Femur (tissue), 1 donor: ENCODE results near the gene DDX39A.
"Not testable (repeated sequence)": the region's sequence is repeated elsewhere in the genome, so short reads cannot be mapped to it uniquely, and the experiment has no call there.

Source experiments
- DNase-seq: peaks from one replicate; pipeline ENCODE4 v3.0.0-alpha.2; 2017

The DDX39A gene

DNA sequence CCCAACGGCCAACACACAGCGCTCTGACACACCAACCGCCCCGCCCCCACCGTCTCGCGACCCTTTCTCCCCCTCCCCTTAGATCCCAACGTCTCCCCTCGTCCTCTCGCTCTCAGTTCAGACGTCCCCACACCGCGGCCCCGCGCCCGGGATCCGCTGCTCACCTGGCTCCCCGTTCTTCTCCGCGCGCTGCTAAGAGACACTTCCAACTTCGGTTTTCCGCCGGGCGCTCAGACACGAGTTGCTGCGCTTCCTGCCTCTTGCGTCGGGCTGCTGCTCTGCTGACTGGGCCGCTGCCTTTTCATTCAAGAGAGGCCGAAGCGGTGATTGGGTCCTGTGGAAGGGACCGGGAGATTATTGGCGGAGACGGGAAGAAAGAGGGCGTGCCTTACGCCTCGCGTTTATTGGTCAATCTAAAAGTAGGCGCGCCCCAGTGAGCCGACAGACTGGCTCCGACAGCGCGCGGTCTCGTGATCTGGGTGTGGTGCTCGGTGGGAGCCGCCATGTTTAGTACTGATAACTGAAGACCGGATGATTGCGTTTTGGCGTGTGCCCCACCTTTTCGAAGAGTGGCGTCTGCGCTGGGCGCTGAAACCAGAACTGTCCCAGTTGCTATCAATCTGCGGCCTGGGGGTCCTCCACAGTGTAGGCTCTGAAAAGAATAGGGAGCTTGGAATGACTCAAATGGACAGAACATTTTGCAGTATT is at the start of gene DDX39A:
Gene DDX39A, minus strand, starts transcription at position 236 of the 708 bp plus-strand sequence. CDS start 6,121 bp downstream, outside the sequence.
- peak; percentile 99 for DNase-seq

- DNase-seq = no peak
These were observed 48.7 kb upstream of the DDX39A start for GRCh38 chr19:14467816-14468215.

- DNase-seq = no peak
These were observed 48.2 kb upstream of the DDX39A start for GRCh38 chr19:14467391-14467790.

- no peak for DNase-seq
These were observed 44.6 kb upstream of the DDX39A start for GRCh38 chr19:14463747-14464146.

GRCh38 chr19:14462401-14462800 is 43.3 kb upstream of the DDX39A start:
- DNase-seq = not testable (repeated sequence)

DNA sequence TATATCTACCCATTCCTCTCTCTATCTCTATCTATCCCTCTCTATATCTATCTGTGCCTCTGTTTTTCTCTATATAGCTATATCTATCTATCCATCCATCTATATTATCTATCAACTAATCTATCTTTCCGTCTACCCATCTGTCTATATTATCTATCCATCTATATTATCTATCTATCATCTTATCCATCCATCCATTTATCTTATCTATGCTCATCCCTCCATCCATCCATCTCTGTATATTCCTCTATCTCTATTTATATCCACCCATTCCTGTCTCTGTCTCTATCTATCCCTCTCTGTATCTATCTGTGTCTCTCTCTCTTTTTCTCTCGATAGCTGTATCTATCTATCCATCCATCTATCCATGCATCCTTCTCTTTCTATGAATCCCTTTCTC is 41.8 kb upstream of the DDX39A start:
- DNase-seq = no peak

DNA sequence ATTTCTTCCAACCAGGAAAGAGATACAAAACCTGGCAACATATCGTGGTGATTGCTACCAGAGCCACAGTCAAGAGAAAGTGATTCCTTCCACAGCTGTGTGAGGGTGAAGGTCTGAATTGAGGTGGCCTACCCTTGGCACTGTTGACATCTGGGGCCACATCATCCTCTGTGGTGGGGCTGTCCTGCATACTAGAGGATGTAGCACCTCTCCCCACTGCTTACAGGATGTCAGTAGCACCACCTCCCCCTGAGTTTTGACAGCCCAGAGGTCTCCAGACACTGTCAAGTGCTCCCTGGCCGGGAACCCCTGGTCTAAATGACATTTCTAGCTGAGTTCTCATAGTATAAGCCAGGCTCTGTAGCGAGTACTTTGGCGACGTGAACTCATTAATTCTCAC is 40.6 kb upstream of the DDX39A start:
- DNase-seq = no peak

GRCh38 chr19:14452303-14452702 is 33.2 kb upstream of the DDX39A start:
- DNase-seq = not testable (repeated sequence)

- no peak for DNase-seq
These were observed 31.7 kb upstream of the DDX39A start for GRCh38 chr19:14450876-14451275.

DNA sequence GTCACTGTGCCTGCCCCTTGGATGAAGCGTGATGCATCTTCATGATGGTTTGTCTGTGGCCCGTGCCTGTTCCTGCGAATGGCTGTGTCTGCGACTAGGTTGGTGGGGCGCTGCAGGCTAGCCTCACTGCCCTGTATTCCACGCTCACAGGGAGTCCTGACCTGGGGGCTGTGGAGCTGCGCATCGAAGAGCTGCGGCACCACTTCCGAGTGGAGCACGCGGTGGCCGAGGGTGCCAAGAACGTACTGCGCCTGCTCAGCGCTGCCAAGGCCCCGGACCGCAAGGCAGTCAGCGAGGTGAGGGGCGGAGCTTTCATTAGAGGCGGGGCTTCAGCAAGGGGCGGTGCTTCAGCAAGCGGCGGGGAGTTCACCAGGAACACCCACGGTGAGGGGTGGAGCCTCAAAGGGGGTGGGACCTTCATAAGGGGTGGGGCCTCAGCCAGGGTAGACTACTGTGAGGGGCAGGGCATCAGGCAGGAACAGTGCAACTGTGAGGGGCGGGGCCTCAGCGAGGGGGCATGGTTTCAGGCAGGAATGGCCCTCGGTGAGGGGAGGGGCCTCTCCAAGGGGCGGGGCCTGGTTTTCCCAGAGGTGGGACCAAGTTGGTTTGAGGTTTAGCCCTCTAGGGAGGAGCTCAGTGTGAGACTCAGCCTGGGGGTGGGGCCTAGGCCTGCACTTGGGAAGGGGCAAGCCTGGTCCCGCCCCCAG is 31.2 kb upstream of the DDX39A start:
- peak; percentile 62 for DNase-seq

GRCh38 chr19:14449321-14449720 is 30.2 kb upstream of the DDX39A start:
- no peak for DNase-seq

GRCh38 chr19:14446336-14447036 is 27.3 kb upstream of the DDX39A start:
- no peak for DNase-seq

GRCh38 chr19:14443632-14444216 is 24.6 kb upstream of the DDX39A start:
- no peak for DNase-seq

GRCh38 chr19:14442891-14443631 is 23.9 kb upstream of the DDX39A start:
- no peak for DNase-seq

- DNase-seq = peak; percentile 59
These were observed 22.1 kb upstream of the DDX39A start for GRCh38 chr19:14441041-14441938.

DNA sequence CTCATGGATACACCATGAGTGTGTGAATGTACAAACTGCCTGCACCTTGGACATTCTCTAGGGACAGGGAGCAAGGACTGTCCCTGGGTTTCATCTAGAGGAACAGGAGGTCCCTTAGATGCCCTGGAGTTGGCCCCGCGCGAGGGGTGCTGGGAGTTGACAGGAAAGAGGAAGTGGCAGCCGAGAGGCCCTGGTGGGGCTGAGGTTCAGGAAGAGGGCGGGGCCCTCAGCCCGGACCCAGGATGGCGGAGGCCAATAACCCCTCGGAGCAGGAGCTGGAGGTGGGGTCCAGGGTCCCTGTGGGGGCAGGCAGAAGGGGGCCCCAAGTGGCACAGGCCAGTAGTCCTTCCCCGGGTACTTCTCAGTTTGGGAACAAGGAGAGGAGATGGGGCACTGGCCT is 20.9 kb upstream of the DDX39A start:
- peak; percentile 72 for DNase-seq

GRCh38 chr19:14439014-14439413 is 19.9 kb upstream of the DDX39A start:
- DNase-seq = no peak

- DNase-seq = no peak
These were observed 18.5 kb upstream of the DDX39A start for GRCh38 chr19:14437578-14438140.

- DNase-seq = no peak
These were observed 16.3 kb upstream of the DDX39A start for GRCh38 chr19:14435320-14436050.

- DNase-seq = peak; percentile 50
These were observed 15.6 kb upstream of the DDX39A start for GRCh38 chr19:14434543-14435319.
